Ishikawa (cell line): Measurements from ENCODE around the gene EXPH5.

Experiments used
- CEBPB ChIP-seq: IDR thresholded peaks from 2 replicates; pipeline ENCODE4 v1.6.1; 2012
- CREB1 ChIP-seq: IDR thresholded peaks from 2 replicates; pipeline ENCODE4 v1.6.1; 2012; ENCODE audit warnings: low read depth
- EGR1 ChIP-seq: IDR thresholded peaks from 2 replicates; pipeline ENCODE4 v1.6.1; 2012
- EP300 ChIP-seq: IDR thresholded peaks from 2 replicates; pipeline ENCODE4 v1.6.1; 2012; ENCODE audit warnings: borderline replicate concordance
- FOXM1 ChIP-seq: IDR thresholded peaks from 2 replicates; pipeline ENCODE4 v1.6.1; 2012; ENCODE audit warnings: low read depth, borderline replicate concordance
- MAX ChIP-seq: IDR thresholded peaks from 2 replicates; pipeline ENCODE4 v1.6.1; 2012
- NFIC ChIP-seq: IDR thresholded peaks from 2 replicates; pipeline ENCODE4 v1.6.1; 2012
- RAD21 ChIP-seq: IDR thresholded peaks from 2 replicates; pipeline ENCODE4 v1.6.1; 2012; ENCODE audit warnings: low read depth
- REST ChIP-seq: IDR thresholded peaks from 2 replicates; pipeline ENCODE4 v1.6.1; 2012; ENCODE audit warnings: low read depth, mild to moderate bottlenecking
- TAF1 ChIP-seq: IDR thresholded peaks from 2 replicates; pipeline ENCODE4 v1.6.1; 2012; ENCODE audit warnings: low read depth, mild to moderate bottlenecking
- TCF12 ChIP-seq: IDR thresholded peaks from 2 replicates; pipeline ENCODE4 v1.6.1; 2012; ENCODE audit warnings: low read depth
- TEAD4 ChIP-seq: IDR thresholded peaks from 2 replicates; pipeline ENCODE4 v1.6.1; 2012
- USF1 ChIP-seq: IDR thresholded peaks from 2 replicates; pipeline ENCODE4 v1.6.1; 2012
- YY1 ChIP-seq: IDR thresholded peaks from 2 replicates; pipeline ENCODE4 v1.6.1; 2012; ENCODE audit warnings: low read depth
- ZBTB7A ChIP-seq: IDR thresholded peaks from 2 replicates; pipeline ENCODE4 v1.6.1; 2012; ENCODE audit warnings: low read depth

Gene EXPH5

GRCh38 chr11:108571001-108571400, 22.6 kb downstream of the EXPH5 start:
- TF ChIP-seq TEAD4 = no peak
- TF ChIP-seq RAD21 = no peak
- TF ChIP-seq EP300 = no peak
- no peak for TF ChIP-seq CREB1
- no peak for TF ChIP-seq EGR1
- no peak for TF ChIP-seq TAF1
- no peak for TF ChIP-seq YY1
- TF ChIP-seq NFIC = no peak
- no peak for TF ChIP-seq REST
- no peak for TF ChIP-seq MAX
- TF ChIP-seq CEBPB = no peak

- TF ChIP-seq YY1 (no peak), NFIC (no peak), TAF1 (no peak)
These were observed 23.7 kb downstream of the EXPH5 start for GRCh38 chr11:108569896-108570295.

- no peak for TF ChIP-seq MAX
- TF ChIP-seq CEBPB = no peak
- no peak for TF ChIP-seq TAF1
- no peak for TF ChIP-seq TEAD4
- TF ChIP-seq EGR1 = no peak
- no peak for TF ChIP-seq YY1
- TF ChIP-seq EP300 = no peak
- no peak for TF ChIP-seq NFIC
- TF ChIP-seq REST = no peak
These were observed 25.2 kb downstream of the EXPH5 start for GRCh38 chr11:108568195-108568858.

GRCh38 chr11:108565653-108566052, 27.9 kb downstream of the EXPH5 start:
- TF ChIP-seq MAX = no peak
- TF ChIP-seq CEBPB = no peak
- TF ChIP-seq RAD21 = no peak
- peak; percentile 12; the same call in 1 of the 2 replicates for TF ChIP-seq NFIC

DNA sequence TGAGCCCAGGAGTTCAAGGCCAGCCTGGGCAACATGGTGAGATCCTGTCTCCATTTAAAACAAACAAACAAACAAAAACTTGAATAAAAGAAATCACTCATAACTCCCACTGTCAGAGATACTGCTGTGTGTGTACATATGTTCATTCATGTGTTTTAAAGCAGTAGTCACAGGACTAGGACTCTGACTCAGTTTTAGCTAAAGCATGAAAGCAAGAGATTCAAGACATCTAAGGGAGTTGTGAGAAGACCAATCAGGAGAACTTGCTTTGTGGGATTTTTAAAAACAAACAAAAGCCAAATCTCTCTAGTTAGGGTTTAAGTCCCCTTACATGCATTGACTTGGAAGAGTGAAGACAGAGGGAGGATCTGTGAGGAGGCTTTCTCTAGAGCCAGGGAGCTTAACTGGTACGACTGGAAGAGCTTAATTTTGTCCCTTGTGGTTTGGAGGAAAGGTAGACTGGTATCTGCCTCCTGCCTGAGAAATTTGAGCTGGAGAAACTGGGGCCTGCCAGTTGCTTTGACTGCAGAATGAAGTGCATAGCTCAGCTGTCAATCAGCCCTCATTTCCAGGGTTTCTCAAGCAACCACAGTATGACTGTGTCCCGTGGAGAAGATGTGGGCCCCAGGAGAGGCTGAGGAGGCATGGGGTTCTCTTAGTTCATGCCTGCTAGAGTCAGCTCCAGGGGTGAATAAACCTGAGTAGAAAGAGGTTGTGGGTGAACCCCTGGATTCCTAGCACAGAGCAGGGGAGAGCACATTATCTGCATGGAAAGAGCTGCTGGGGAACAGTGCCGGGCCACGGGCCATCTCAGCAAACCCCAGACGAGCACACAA, 30.6 kb downstream of the EXPH5 start:
- TF ChIP-seq EP300 = no peak
- no peak for TF ChIP-seq CREB1
- no peak for TF ChIP-seq RAD21
- TF ChIP-seq NFIC = no peak
- no peak for TF ChIP-seq TAF1
- TF ChIP-seq ZBTB7A = no peak
- no peak for TF ChIP-seq MAX
- TF ChIP-seq TEAD4 = no peak
- TF ChIP-seq YY1 = no peak
- no peak for TF ChIP-seq FOXM1
- no peak for TF ChIP-seq USF1
- TF ChIP-seq EGR1 = no peak
- TF ChIP-seq TCF12 = no peak

DNA sequence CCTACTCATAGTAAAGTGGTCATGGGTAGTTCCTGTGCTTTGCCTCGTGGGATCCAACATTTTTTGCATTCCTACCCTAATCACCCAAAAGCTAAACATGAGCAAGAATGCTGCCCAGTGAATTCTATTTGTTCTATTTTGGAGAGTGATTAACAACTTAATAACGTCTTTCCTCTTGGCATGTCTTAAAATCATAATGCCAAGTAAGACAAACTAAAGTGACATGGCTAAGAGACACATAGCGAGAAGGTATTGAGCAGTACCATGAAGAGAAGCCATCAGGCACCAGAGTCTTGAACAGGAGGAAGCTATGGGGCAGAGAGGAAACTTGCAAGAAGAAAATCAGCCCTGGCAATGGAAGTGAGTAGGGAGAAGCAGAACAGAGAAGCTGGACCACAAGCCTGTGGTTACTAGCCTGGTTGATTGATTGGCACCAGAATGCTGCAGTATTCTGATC, 32.0 kb downstream of the EXPH5 start:
- TF ChIP-seq EGR1 (no peak), TEAD4 (peak; percentile 69), EP300 (no peak), YY1 (no peak), USF1 (no peak), ZBTB7A (no peak)
